ENCODE results near the gene MYB.

DNA sequence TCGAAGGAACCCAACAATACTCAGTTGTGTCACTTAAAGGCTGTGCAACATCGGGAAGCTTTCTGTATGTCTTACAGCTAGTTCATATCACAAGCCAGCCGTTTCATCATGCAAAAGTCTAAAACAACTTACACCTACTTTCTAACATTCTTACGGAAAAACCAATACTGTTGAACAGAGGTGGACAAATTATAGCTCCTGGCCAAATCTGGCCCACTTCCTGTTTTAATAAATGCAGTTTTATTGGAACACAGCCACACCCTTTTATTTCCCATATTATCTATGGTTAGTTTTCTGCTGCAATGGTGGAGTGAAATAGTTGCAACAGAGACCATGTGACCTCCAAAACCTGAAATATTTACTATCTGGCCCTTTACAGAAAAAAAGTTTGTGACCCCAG, 46.6 kb downstream of the MYB start:
- no peak for TF ChIP-seq POLR2A (IDR thresholded peaks at IDR 0.05)
- TF ChIP-seq, protein P1, sequence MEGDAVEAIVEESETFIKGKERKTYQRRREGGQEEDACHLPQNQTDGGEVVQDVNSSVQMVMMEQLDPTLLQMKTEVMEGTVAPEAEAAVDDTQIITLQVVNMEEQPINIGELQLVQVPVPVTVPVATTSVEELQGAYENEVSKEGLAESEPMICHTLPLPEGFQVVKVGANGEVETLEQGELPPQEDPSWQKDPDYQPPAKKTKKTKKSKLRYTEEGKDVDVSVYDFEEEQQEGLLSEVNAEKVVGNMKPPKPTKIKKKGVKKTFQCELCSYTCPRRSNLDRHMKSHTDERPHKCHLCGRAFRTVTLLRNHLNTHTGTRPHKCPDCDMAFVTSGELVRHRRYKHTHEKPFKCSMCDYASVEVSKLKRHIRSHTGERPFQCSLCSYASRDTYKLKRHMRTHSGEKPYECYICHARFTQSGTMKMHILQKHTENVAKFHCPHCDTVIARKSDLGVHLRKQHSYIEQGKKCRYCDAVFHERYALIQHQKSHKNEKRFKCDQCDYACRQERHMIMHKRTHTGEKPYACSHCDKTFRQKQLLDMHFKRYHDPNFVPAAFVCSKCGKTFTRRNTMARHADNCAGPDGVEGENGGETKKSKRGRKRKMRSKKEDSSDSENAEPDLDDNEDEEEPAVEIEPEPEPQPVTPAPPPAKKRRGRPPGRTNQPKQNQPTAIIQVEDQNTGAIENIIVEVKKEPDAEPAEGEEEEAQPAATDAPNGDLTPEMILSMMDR (IDR thresholded peaks at IDR 0.05), result no peak
